H9 (cell line): ENCODE results near the gene LTK. TPM values are rescaled to one million over a fixed set of nuclear protein-coding genes. Genes with fewer than 3 reads are reported as not detected.
"Not testable (repeated sequence)": the region's sequence is repeated elsewhere in the genome, so short reads cannot be mapped to it uniquely, and the experiment has no call there.

Experiments
- DNase-seq: peaks from one replicate; pipeline ENCODE4 v3.0.0-alpha.2; 2017
- H2AFZ ChIP-seq: one replicate; pipeline ENCODE4 v1.6.1; 2013; ENCODE audit warnings: mild to moderate bottlenecking, low read length, control low read depth, moderate library complexity
- H2AK5ac ChIP-seq: 2 replicates; pipeline ENCODE4 v1.6.1; 2013; ENCODE audit warnings: low read length, control low read depth, mixed read lengths; ENCODE audit not compliant: insufficient read length
- H2BK120ac ChIP-seq: one replicate; pipeline ENCODE4 v1.6.1; 2013; ENCODE audit warnings: low read depth, mild to moderate bottlenecking, low read length, control low read depth, inconsistent platforms; ENCODE audit not compliant: poor library complexity, severe bottlenecking
- H2BK12ac ChIP-seq: 2 replicates; pipeline ENCODE4 v1.6.1; 2013; ENCODE audit warnings: low read length, control low read depth, mixed read lengths, low read depth; ENCODE audit not compliant: insufficient read length
- H2BK15ac ChIP-seq: 2 replicates; pipeline ENCODE4 v1.6.1; 2013; ENCODE audit warnings: low read depth, low read length, control low read depth
- H2BK20ac ChIP-seq: one replicate; pipeline ENCODE4 v1.6.1; 2013; ENCODE audit warnings: low read depth, mild to moderate bottlenecking, low read length, control low read depth, inconsistent platforms; ENCODE audit not compliant: poor library complexity, severe bottlenecking
- H2BK5ac ChIP-seq: 2 replicates; pipeline ENCODE4 v1.6.1; 2013; ENCODE audit warnings: low read length, control low read depth, mixed read lengths; ENCODE audit not compliant: insufficient read length
- H3K14ac ChIP-seq: 2 replicates; pipeline ENCODE4 v1.6.1; 2013; ENCODE audit warnings: low read length, control low read depth; ENCODE audit not compliant: insufficient read depth
- H3K18ac ChIP-seq: 2 replicates; pipeline ENCODE4 v1.6.1; 2013; ENCODE audit warnings: low read depth, mild to moderate bottlenecking, mixed read lengths, low read length, control low read depth; ENCODE audit not compliant: insufficient read length
- H3K23ac ChIP-seq: 2 replicates; pipeline ENCODE4 v1.6.1; 2013; ENCODE audit warnings: low read length, control low read depth, mixed read lengths, low read depth; ENCODE audit not compliant: insufficient read length
- H3K23me2 ChIP-seq: 2 replicates; pipeline ENCODE4 v1.6.1; 2013; ENCODE audit warnings: low read depth, mild to moderate bottlenecking, mixed read lengths, low read length, control low read depth; ENCODE audit not compliant: insufficient read length, poor library complexity, severe bottlenecking
- H3K27ac ChIP-seq: 2 replicates; pipeline ENCODE4 v1.5.1; 2013; ENCODE audit warnings: low read length, control low read depth, mixed read lengths, low read depth; ENCODE audit not compliant: insufficient read length
- H3K27me3 ChIP-seq: 2 replicates; pipeline ENCODE4 v1.6.1; 2013; ENCODE audit warnings: low read length, control low read depth, inconsistent platforms; ENCODE audit not compliant: insufficient read depth
- H3K4ac ChIP-seq: 2 replicates; pipeline ENCODE4 v1.6.1; 2013; ENCODE audit warnings: low read depth, mild to moderate bottlenecking, control low read depth, inconsistent platforms, low read length, moderate library complexity
- H3K4me1 ChIP-seq: 2 replicates; pipeline ENCODE4 v1.6.1; 2013; ENCODE audit warnings: low read length, control low read depth, inconsistent platforms; ENCODE audit not compliant: insufficient read depth
- H3K4me2 ChIP-seq: 2 replicates; pipeline ENCODE4 v1.6.1; 2013; ENCODE audit warnings: low read length, control low read depth, mixed read lengths; ENCODE audit not compliant: insufficient read length, insufficient read depth
- H3K56ac ChIP-seq: 2 replicates; pipeline ENCODE4 v1.6.1; 2013; ENCODE audit warnings: low read depth, mild to moderate bottlenecking, mixed read lengths, low read length, control low read depth; ENCODE audit not compliant: insufficient read length
- H3K79me1 ChIP-seq: 2 replicates; pipeline ENCODE4 v1.6.1; 2013; ENCODE audit warnings: low read depth, mild to moderate bottlenecking, moderate library complexity, low read length, control low read depth, inconsistent platforms; ENCODE audit not compliant: insufficient read depth, poor library complexity, severe bottlenecking
- H3K79me2 ChIP-seq: 2 replicates; pipeline ENCODE4 v1.6.1; 2013; ENCODE audit warnings: low read length, control low read depth, inconsistent platforms; ENCODE audit not compliant: insufficient read depth
- H3K9ac ChIP-seq: 2 replicates; pipeline ENCODE4 v1.6.1; 2013; ENCODE audit warnings: low read length, control low read depth, mixed read lengths; ENCODE audit not compliant: insufficient read length; ENCODE audit errors: extremely low read depth
- H3K9me3 ChIP-seq: one replicate; pipeline ENCODE4 v1.6.1; 2013; ENCODE audit warnings: low read depth, low read length, inconsistent platforms; ENCODE audit not compliant: control insufficient read depth
- H3T11ph ChIP-seq: one replicate; pipeline ENCODE4 v1.6.1; 2013; ENCODE audit warnings: mild to moderate bottlenecking, low read length, control low read depth, inconsistent platforms
- H4K20me1 ChIP-seq: one replicate; pipeline ENCODE4 v1.6.1; 2013; ENCODE audit not compliant: control insufficient read depth, insufficient read length, insufficient read depth
- H4K5ac ChIP-seq: 2 replicates; pipeline ENCODE4 v1.6.1; 2013; ENCODE audit warnings: low read depth, mild to moderate bottlenecking, mixed read lengths, low read length, control low read depth; ENCODE audit not compliant: insufficient read length
- H4K8ac ChIP-seq: replicated peaks from 2 replicates; pipeline ENCODE4 v1.6.1; 2013; ENCODE audit warnings: low read length, control low read depth, mixed read lengths, low read depth; ENCODE audit not compliant: insufficient read length
- H4K91ac ChIP-seq: 2 replicates; pipeline ENCODE4 v1.6.1; 2013; ENCODE audit warnings: low read depth, mild to moderate bottlenecking, moderate library complexity, mixed read lengths, low read length, control low read depth; ENCODE audit not compliant: insufficient read length
- H3K27ac Mint-ChIP-seq, 3 experiments: 2 replicates in 2 of 3; 3 replicates in 1 of 3; pipeline ENCODE4 v1.8.0; 2020 to 2021; ENCODE audit warnings: mixed read lengths in 3 of 3, mild to moderate bottlenecking in 1 of 3, moderate library complexity in 1 of 3
- H3K27me3 Mint-ChIP-seq: 2 replicates; pipeline ENCODE4 v1.8.0; 2021; ENCODE audit warnings: low read depth, mild to moderate bottlenecking, moderate library complexity, mixed read lengths
- H3K36me3 Mint-ChIP-seq, 3 experiments: 2 replicates in 2 of 3; 3 replicates in 1 of 3; pipeline ENCODE4 v1.8.0; 2020 to 2021; ENCODE audit warnings: low read depth in 3 of 3, mixed read lengths in 3 of 3; ENCODE audit not compliant: insufficient read depth in 1 of 3
- H3K4me1 Mint-ChIP-seq, 2 experiments: 2 replicates each; pipeline ENCODE4 v1.8.0; 2020; ENCODE audit warnings: mixed read lengths in 2 of 2
- H3K4me3 Mint-ChIP-seq, 2 experiments: 2 replicates in 1 of 2; 3 replicates in 1 of 2; pipeline ENCODE4 v1.8.0; 2020 to 2021; ENCODE audit warnings: mild to moderate bottlenecking in 2 of 2, mixed read lengths in 2 of 2, moderate library complexity in 1 of 2
- H3K9me3 Mint-ChIP-seq, 2 experiments: 2 replicates in 1 of 2; 3 replicates in 1 of 2; pipeline ENCODE4 v1.8.0; 2020; ENCODE audit warnings: mild to moderate bottlenecking in 2 of 2, mixed read lengths in 2 of 2, moderate library complexity in 1 of 2
- WGBS: extraction: QIAGEN DNeasy Blood & Tissue Kit; methylation state at CpG from one replicate; pipeline ENCODE4 v1.1.7; 2013; ENCODE audit warnings: missing lambda C conversion rate, low lambda C conversion rate, mixed read lengths; ENCODE audit not compliant: insufficient read length; ENCODE audit errors: extremely low coverage; 5-methylcytosine and 5-hydroxymethylcytosine counted together
- total RNA-seq: library from RNA; stranded (reverse); gene quantifications from 2 replicates; pipeline ENCODE4 v1.2.1, GENCODE V29; 2021
- TF ChIP-seq, protein P1 (sequence below): fragments of 200-600 bp; sonication (generic); conservative IDR thresholded peaks from 3 replicates; pipeline ENCODE4 v1.8.0; 2021; ENCODE audit warnings: antibody characterized with exemption, mild to moderate bottlenecking

The LTK gene
- total RNA-seq, 1 experiment from 2014 or later, result 0.31 TPM

DNA sequence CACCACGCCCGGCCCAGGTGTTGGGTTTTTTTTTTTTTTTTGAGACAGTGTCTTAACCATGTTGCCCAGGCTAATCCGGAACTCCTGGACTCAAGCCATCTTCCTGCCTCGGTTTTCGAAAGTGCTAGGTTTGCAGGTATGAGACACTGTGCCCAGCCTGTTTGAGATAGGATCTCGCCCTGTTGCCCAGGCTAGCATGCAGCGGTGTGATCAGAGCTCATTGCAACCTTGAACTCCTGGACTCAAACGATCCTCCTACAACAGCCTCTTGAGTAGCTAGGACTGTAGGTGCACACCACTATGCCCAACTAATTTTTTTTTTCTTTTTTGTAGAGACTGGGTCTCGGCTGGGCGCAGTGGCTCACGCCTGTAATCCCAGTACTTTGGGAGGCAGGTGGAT is 40.2 kb downstream of the LTK start:
- H3T11ph ChIP-seq, result no peak overlapping the region
- WGBS, result no CpG with 5 or more reads among the region's 11 CpGs
- TF ChIP-seq, protein P1, sequence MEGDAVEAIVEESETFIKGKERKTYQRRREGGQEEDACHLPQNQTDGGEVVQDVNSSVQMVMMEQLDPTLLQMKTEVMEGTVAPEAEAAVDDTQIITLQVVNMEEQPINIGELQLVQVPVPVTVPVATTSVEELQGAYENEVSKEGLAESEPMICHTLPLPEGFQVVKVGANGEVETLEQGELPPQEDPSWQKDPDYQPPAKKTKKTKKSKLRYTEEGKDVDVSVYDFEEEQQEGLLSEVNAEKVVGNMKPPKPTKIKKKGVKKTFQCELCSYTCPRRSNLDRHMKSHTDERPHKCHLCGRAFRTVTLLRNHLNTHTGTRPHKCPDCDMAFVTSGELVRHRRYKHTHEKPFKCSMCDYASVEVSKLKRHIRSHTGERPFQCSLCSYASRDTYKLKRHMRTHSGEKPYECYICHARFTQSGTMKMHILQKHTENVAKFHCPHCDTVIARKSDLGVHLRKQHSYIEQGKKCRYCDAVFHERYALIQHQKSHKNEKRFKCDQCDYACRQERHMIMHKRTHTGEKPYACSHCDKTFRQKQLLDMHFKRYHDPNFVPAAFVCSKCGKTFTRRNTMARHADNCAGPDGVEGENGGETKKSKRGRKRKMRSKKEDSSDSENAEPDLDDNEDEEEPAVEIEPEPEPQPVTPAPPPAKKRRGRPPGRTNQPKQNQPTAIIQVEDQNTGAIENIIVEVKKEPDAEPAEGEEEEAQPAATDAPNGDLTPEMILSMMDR, result no peak

DNA sequence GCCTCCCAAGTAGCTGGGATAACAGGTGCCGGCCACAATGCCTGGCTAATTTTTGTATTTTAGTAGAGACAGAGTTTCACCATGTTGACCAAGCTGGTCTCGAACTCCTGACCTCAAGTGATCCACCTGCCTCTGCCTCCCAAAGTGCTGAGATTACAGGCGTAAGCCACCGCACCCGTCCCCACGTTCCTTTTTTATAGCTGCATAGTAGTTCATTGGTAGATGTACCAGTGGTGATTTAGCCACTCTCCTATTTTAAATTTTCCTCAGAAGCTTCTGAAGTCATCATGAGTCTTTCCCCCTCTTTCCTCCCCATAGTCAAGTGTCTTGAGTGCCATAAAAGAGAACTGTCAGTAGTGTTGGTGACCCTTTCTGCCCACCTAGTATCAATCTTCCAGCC is 44.0 kb downstream of the LTK start:
- H3K79me2 ChIP-seq, H2BK120ac ChIP-seq, H4K91ac ChIP-seq, H3K23me2 ChIP-seq, H3K14ac ChIP-seq, H3K27ac Mint-ChIP-seq, H2BK15ac ChIP-seq, H4K8ac ChIP-seq, H3K9ac ChIP-seq, H3K4ac ChIP-seq, H3K4me2 ChIP-seq, H3K4me1 Mint-ChIP-seq, H3K56ac ChIP-seq, H2BK20ac ChIP-seq, H3K9me3 Mint-ChIP-seq, H3K18ac ChIP-seq, H3K4me1 ChIP-seq, H2AFZ ChIP-seq, H3K23ac ChIP-seq, H4K5ac ChIP-seq, H3K27me3 Mint-ChIP-seq, H2AK5ac ChIP-seq, H3K27me3 ChIP-seq, H3K9me3 ChIP-seq, DNase-seq, H3T11ph ChIP-seq, H2BK12ac ChIP-seq, H3K79me1 ChIP-seq, H3K27ac ChIP-seq, H2BK5ac ChIP-seq, H4K20me1 ChIP-seq: not testable (repeated sequence)
- no CpG with 5 or more reads among the region's 6 CpGs for WGBS
- peaks cover 48 to 76% (median 76%) of the 10 kb centered on the region in 3 experiments; a peak in 6 of 7 replicates for H3K36me3 Mint-ChIP-seq
- H3K4me3 Mint-ChIP-seq, result 0 out of 5 replicates have a peak overlapping the region, but pooled peaks of 1 of the 2 experiments have one; percentile 10

More for the DNA sequence above, 40.2 kb downstream of the LTK start:
- no peak overlapping the region for H3K27ac Mint-ChIP-seq
- Histone ChIP-seq H4K91ac (no peak overlapping the region), H2AFZ (no peak overlapping the region), H2BK15ac (no peak overlapping the region), H3K9ac (no peak overlapping the region), H4K5ac (no peak overlapping the region), H3K4ac (no peak overlapping the region), H2BK5ac (no peak overlapping the region), H3K23ac (no peak overlapping the region), H2BK12ac (no peak overlapping the region), H2AK5ac (no peak overlapping the region), H2BK120ac (no peak overlapping the region), H2BK20ac (no peak overlapping the region), H3K27ac (no peak overlapping the region), H3K23me2 (no peaks in the 10 kb centered on the region), H3K18ac (no peak overlapping the region), H4K8ac (no peak overlapping the region), H3K56ac (no peak overlapping the region), H3K79me2 (no peaks in the 10 kb centered on the region), H4K20me1 (no peaks in the 10 kb centered on the region), H3K27me3 (no peaks in the 10 kb centered on the region), H3K4me2 (no peak overlapping the region), H3K4me1 (no peaks in the 10 kb centered on the region), H3K14ac (no peak overlapping the region), H3K79me1 (no peaks in the 10 kb centered on the region), H3K9me3 (no peaks in the 10 kb centered on the region)
- peaks cover 52 to 81% (median 80%) of the 10 kb centered on the region in 3 experiments; a peak in 6 of 7 replicates for H3K36me3 Mint-ChIP-seq
- no peak overlapping the region for H3K4me3 Mint-ChIP-seq
- no peaks in the 10 kb centered on the region for H3K4me1 Mint-ChIP-seq
- H3K9me3 Mint-ChIP-seq, result no peaks in the 10 kb centered on the region
- DNase-seq, result no peak
- H3K27me3 Mint-ChIP-seq, result no peaks in the 10 kb centered on the region
